ENCODE measurements around the gene CDK17. TPM values are rescaled to one million over a fixed set of nuclear protein-coding genes. Genes with fewer than 3 reads are reported as not detected.
"Not testable (repeated sequence)": the region's sequence is repeated elsewhere in the genome, so short reads cannot be mapped to it uniquely, and the experiment has no call there.

The CDK17 gene
- total and polyA plus RNA-seq, 11 donors, result 6.7 to 31.7 (median 22.9) TPM

- peaks cover 0 to 10% (median 0%) of the 10 kb centered on the region in 12 donors for H3K4me1 ChIP-seq
- intact Hi-C loops (cut with DNase I), result no loop called here
- H3K27me3 ChIP-seq, result no peaks in the 10 kb centered on the region
- ATAC-seq (no peak), DNase-seq (no peak)
- H3K27ac ChIP-seq, result no peak overlapping the region
- no peaks in the 10 kb centered on the region for H3K36me3 ChIP-seq
- H3K4me3 ChIP-seq, result no peak overlapping the region
- TF ChIP-seq, protein P1, sequence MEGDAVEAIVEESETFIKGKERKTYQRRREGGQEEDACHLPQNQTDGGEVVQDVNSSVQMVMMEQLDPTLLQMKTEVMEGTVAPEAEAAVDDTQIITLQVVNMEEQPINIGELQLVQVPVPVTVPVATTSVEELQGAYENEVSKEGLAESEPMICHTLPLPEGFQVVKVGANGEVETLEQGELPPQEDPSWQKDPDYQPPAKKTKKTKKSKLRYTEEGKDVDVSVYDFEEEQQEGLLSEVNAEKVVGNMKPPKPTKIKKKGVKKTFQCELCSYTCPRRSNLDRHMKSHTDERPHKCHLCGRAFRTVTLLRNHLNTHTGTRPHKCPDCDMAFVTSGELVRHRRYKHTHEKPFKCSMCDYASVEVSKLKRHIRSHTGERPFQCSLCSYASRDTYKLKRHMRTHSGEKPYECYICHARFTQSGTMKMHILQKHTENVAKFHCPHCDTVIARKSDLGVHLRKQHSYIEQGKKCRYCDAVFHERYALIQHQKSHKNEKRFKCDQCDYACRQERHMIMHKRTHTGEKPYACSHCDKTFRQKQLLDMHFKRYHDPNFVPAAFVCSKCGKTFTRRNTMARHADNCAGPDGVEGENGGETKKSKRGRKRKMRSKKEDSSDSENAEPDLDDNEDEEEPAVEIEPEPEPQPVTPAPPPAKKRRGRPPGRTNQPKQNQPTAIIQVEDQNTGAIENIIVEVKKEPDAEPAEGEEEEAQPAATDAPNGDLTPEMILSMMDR (IDR thresholded peaks at IDR 0.05), result no peak
- no peak for TF ChIP-seq POLR2A (IDR thresholded peaks at IDR 0.05)
- H3K9me3 ChIP-seq, result no peaks in the 10 kb centered on the region
These were observed 12.2 kb upstream of the CDK17 start for GRCh38 chr12:96412431-96412830.

DNA sequence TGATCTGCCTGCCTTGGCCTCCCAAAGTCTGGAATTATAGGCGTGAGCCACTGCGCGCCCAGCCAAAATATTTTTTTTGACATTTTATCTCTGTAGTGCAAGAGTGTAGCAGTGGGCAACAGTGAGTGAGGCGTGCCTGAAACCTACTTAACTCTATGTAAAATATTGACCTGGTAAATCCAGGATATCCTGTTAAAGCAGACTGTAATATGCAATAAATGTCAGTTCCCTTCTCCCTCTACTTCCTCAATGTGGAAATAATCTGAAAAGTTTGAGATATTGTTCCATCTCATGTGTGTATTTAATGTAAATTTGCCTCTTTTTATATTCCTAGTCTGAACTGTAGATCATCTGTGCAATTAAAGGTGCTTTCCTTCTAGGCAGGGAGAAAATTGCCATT, 9.5 kb upstream of the CDK17 start:
- DNase-seq (no peak), ATAC-seq (no peak)
- 85 to 92% (median 88%) methylated on average over 4 of the region's 4 CpGs for WGBS, 4 donors
- Histone ChIP-seq H3K27ac (no peak overlapping the region), H3K9me3 (no peaks in the 10 kb centered on the region), H3K4me3 (no peak overlapping the region), H3K4me1 (peaks cover 0 to 13% (median 0%) of the 10 kb centered on the region in 12 donors), H3K27me3 (no peaks in the 10 kb centered on the region), H3K36me3 (no peaks in the 10 kb centered on the region)
- intact Hi-C loops (cut with DNase I), result loop anchor here in 7 of 10 donors (5.0 to 10.0 kb wide), 8 partner anchors 75 to 375 kb away; partner anchors contain the start of genes CFAP54 (in 2 of the 7) and LTA4H (in 1 of the 7)
- TF ChIP-seq POLR2A (IDR thresholded peaks at IDR 0.05), result no peak
- TF ChIP-seq, protein P1 (IDR thresholded peaks at IDR 0.05), result no peak

- intact Hi-C loops (cut with DNase I), result loop anchor here in 7 of 10 donors (5.0 to 10.0 kb wide), 8 partner anchors 76 to 374 kb away; partner anchors contain the start of genes CFAP54 (in 2 of the 7) and LTA4H (in 1 of the 7)
- Histone ChIP-seq H3K4me1 (peaks cover 0 to 13% (median 0%) of the 10 kb centered on the region in 12 donors), H3K27ac (no peak overlapping the region), H3K36me3 (no peaks in the 10 kb centered on the region), H3K9me3 (no peaks in the 10 kb centered on the region), H3K27me3 (no peaks in the 10 kb centered on the region), H3K4me3 (no peak overlapping the region)
- WGBS, 4 donors, result 96 to 99% (median 98%) methylated on average over 3 of the region's 3 CpGs
- no peak for DNase-seq
- no peak for TF ChIP-seq POLR2A (IDR thresholded peaks at IDR 0.05)
- TF ChIP-seq, protein P1 (IDR thresholded peaks at IDR 0.05), result no peak
- no peak for ATAC-seq
These were observed 8.8 kb upstream of the CDK17 start for GRCh38 chr12:96408993-96409392.

DNA sequence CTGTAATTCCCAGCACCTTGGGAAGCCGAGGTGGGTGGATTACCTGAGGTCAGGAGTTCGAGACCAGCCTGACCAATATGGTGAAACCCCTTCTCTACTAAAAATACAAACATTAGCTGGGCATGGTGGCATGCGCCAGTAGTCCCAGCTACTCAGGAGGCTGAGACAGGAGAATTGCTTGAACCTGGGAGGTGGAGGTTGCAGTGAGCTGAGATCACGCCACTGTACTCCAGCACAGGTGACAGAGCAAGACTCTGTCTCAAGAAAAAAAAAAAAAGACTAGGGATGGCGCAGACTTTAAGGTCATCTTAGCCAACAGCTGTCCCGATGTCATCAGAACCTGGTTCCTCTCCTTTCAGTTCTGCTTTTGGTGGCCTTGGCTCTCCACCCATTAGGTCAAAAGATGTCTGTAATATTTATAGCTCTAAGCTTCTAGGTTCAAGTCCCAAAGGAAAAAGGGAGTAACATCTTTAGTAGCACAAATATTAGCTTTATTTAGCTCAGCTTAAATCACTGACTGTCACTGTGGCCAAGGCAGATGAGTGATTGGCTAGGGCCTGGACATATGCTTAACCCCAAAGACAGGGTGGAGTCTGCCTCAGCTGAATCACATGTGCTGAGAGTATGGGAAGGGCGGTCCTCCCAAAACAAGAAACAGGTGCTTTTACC, 7.3 kb upstream of the CDK17 start:
- ATAC-seq, result peak in 3 of 4 donors; percentile 59 to 71 (median 68)
- Histone ChIP-seq H3K27ac (peak overlapping the region in 1 of 12 donors; percentile 36), H3K4me1 (peaks cover 0 to 13% (median 0%) of the 10 kb centered on the region in 12 donors)
- WGBS, 4 donors, result 82 to 85% (median 83%) methylated on average over 7 of the region's 7 CpGs
- H3K36me3 ChIP-seq, H3K27me3 ChIP-seq, DNase-seq, H3K9me3 ChIP-seq, H3K4me3 ChIP-seq: not testable (repeated sequence)
- intact Hi-C loops (cut with DNase I), result loop anchor here in 7 of 10 donors (5.0 to 10.0 kb wide), 8 partner anchors 77 to 373 kb away; partner anchors contain the start of genes CFAP54 (in 2 of the 7) and LTA4H (in 1 of the 7)
